Adrenal gland (tissue), 12 donors: Measurements from ENCODE around the gene RTF1. TPM values are rescaled to one million over a fixed set of nuclear protein-coding genes. Genes with fewer than 3 reads are reported as not detected.

Experiments
- DNase-seq, 7 donors: peaks; one replicate each; pipeline ENCODE4 v3.0.0-alpha.2; 2019 to 2020
- H3K27ac ChIP-seq, 5 donors: fragments of 200-600 bp; sonication (generic) in 4 of 5; 1 replicate in 3 of 5; 2 replicates in 2 of 5; pipeline versions ENCODE4 v1.5.1 to v1.8.0; 2016 to 2020; ENCODE audit warnings: mild to moderate bottlenecking in 1 of 5
- H3K27me3 ChIP-seq: fragments of 200-600 bp; 2 replicates; pipeline ENCODE4 v1.8.0; 2021
- H3K36me3 ChIP-seq, 2 donors: fragments of 200-600 bp; replicated peaks in 1 of 2; 1 replicate in 1 of 2; 2 replicates in 1 of 2; pipeline versions ENCODE4 v1.5.1 to v1.8.0; 2018 to 2022
- H3K4me1 ChIP-seq, 2 donors: fragments of 200-600 bp; replicated peaks in 1 of 2; 1 replicate in 1 of 2; 2 replicates in 1 of 2; pipeline versions ENCODE4 v1.5.1 to v1.8.0; 2018 to 2021
- H3K4me3 ChIP-seq, 4 donors: fragments of 200-600 bp; sonication (generic) in 3 of 4; one replicate each; pipeline ENCODE4 v1.5.1; 2016 to 2018
- H3K9me3 ChIP-seq, 3 donors: fragments of 200-600 bp; sonication (generic) in 1 of 3; replicated peaks in 1 of 3; 1 replicate in 2 of 3; 2 replicates in 1 of 3; pipeline versions ENCODE4 v1.5.1 to v1.8.0; 2016 to 2021
- POLR2A ChIP-seq, 2 donors: fragments of 450-650 bp; IDR thresholded peaks; one replicate each; pipeline ENCODE4 v1.6.1; 2017; ENCODE audit warnings: antibody characterized with exemption in 2 of 2, mild to moderate bottlenecking in 2 of 2, moderate library complexity in 1 of 2
- WGBS, 4 donors: extraction: QIAGEN DNeasy Blood & Tissue Kit in 2 of 4; methylation state at CpG; one replicate each; pipeline versions ENCODE4 v1.1.5 to v1.1.7; 2013 to 2017; 5-methylcytosine and 5-hydroxymethylcytosine counted together
- intact Hi-C, 2 donors: fragments of 100-400 bp; cut with DNase I; formaldehyde crosslinking; loops; one replicate each; pipeline versions ENCODE4 v1.14.1 to v1.15.0; 2022 to 2023
- polyA plus RNA-seq, 3 donors: library from polyadenylated mRNA; stranded (reverse); fragments of 200-250 nt in 2 of 3; fragments of 350-450 nt in 1 of 3; fragmentation: Illumina TruSeq in 1 of 3; extraction: RNeasy Lipid Tissue Mini Kit (QIAGEN cat#74804) in 1 of 3; gene quantifications; one replicate each; pipeline ENCODE4 v1.2.3, GENCODE V29; 2013 to 2014
- total RNA-seq, 9 donors: library from RNA; depleted of rRNA in 4 of 9; stranded (reverse); fragments of >200 nt in 4 of 9; fragments of 120-200 nt in 1 of 9; fragmentation: NEBNext Ultra II Directional in 1 of 9; extraction: Animal tissue kit (Norgen Biotek cat#: 25700) in 1 of 9; gene quantifications; one replicate each; pipeline versions ENCODE4 v1.1.0 to v1.2.4, GENCODE V29; 2013 to 2023
- TF ChIP-seq, protein P1 (sequence below), 6 experiments: fragments of 450-650 bp in 4 of 6; fragments of 200-600 bp in 2 of 6; sonication (generic) in 1 of 6; IDR thresholded peaks; 1 replicate in 5 of 6; 2 replicates in 1 of 6; pipeline versions ENCODE4 v1.5.1 to v1.8.0; 2016 to 2021; ENCODE audit warnings: antibody characterized with exemption in 6 of 6, mild to moderate bottlenecking in 2 of 6, moderate library complexity in 1 of 6
- donor health status: healthy with polysubstance abuse.
- donor health status: Bipolar disorder and iron deficiency.
- donor health status: DM: yes; HTN: yes; CAD: no.
- donor health status: DM: no; HTN: no; CAD: no.
- donor health status: DM: no; HTN: no; CAD: no.
- donor health status: DM: yes; HTN: yes; CAD: no.

RTF1 gene
- total and polyA plus RNA-seq, 12 donors = 24.0 to 53.7 (median 39.2) TPM

DNA sequence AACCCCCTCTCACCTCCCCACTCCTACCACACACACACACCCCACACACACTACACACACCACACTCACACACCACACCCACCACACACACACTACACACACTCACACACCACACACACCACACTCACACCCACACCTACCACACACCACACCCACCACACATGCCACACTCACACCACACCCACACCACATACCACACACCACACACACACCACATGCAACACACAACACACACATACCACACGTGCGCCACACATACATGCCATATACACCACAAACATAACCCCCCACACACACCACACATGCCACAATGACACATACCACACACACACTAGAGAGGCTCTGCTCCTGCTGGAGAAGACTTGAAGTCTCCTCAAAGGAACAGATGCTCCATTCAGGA, 70.9 kb downstream of the RTF1 start:
- H3K27ac ChIP-seq = peak overlapping the region in 1 of 5 donors; percentile 16
- DNase-seq = no peak
- no peaks in the 10 kb centered on the region for H3K36me3 ChIP-seq
- H3K9me3 ChIP-seq = no peaks in the 10 kb centered on the region
- TF ChIP-seq, protein P1, sequence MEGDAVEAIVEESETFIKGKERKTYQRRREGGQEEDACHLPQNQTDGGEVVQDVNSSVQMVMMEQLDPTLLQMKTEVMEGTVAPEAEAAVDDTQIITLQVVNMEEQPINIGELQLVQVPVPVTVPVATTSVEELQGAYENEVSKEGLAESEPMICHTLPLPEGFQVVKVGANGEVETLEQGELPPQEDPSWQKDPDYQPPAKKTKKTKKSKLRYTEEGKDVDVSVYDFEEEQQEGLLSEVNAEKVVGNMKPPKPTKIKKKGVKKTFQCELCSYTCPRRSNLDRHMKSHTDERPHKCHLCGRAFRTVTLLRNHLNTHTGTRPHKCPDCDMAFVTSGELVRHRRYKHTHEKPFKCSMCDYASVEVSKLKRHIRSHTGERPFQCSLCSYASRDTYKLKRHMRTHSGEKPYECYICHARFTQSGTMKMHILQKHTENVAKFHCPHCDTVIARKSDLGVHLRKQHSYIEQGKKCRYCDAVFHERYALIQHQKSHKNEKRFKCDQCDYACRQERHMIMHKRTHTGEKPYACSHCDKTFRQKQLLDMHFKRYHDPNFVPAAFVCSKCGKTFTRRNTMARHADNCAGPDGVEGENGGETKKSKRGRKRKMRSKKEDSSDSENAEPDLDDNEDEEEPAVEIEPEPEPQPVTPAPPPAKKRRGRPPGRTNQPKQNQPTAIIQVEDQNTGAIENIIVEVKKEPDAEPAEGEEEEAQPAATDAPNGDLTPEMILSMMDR (IDR thresholded peaks at IDR 0.05) = no peak
- 85 to 92% (median 90%) methylated on average over 2 of the region's 2 CpGs for WGBS, 4 donors
- H3K4me3 ChIP-seq = no peak overlapping the region
- intact Hi-C loops = no loop called here
- H3K4me1 ChIP-seq = peaks cover 6 to 7% of the 10 kb centered on the region in 2 donors
- no peaks in the 10 kb centered on the region for H3K27me3 ChIP-seq

DNA sequence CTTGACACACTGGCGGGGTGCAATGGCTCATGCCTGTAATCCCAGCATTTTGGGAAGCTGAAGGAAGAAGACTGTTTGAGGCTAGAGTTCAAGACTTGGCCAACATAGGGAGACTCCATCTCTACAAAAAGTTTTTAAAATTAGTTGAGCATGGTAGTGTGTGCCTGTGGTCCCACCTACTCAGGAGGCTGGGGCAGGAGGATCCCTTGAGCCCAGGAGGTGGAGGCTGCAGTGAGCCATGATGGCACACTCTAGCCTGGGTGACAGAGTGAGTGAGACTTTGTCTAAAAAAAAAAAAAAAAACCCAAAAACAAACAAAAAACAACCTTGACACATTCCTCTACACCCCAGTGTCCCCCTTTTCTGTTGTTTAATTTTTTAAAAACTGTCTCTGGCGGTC, 72.7 kb downstream of the RTF1 start:
- H3K4me3 ChIP-seq = no peak overlapping the region
- no peaks in the 10 kb centered on the region for H3K36me3 ChIP-seq
- WGBS, 4 donors = 91 to 95% (median 94%) methylated on average over 2 of the region's 2 CpGs
- intact Hi-C loops = no loop called here
- peaks cover 14 to 19% of the 10 kb centered on the region in 2 donors for H3K4me1 ChIP-seq
- H3K9me3 ChIP-seq = no peaks in the 10 kb centered on the region
- DNase-seq = no peak
- TF ChIP-seq POLR2A (IDR thresholded peaks at IDR 0.05) = no peak
- TF ChIP-seq, protein P1 (IDR thresholded peaks at IDR 0.05) = no peak
- no peaks in the 10 kb centered on the region for H3K27me3 ChIP-seq
- no peak overlapping the region for H3K27ac ChIP-seq

DNA sequence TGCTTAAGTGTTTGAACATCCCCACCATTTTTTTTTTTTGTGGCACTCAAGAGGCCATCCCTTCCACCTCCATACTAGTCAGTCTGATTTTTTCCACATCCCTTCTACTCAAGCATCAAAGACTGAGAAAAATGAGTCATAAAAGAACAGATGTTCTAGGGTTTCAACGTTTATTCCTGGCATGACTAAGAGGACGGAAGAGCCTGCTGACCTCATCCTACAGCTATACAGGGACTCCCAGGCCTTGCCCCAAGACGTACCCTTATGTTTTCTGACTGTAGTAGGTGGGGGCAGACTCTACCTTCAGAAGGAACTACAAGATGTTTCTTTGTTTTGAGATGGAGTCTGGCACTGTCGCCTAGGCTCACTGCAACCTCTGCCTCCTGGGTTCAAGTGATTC, 73.5 kb downstream of the RTF1 start:
- H3K9me3 ChIP-seq = no peaks in the 10 kb centered on the region
- H3K36me3 ChIP-seq = no peaks in the 10 kb centered on the region
- peaks cover 18 to 26% of the 10 kb centered on the region in 2 donors for H3K4me1 ChIP-seq
- TF ChIP-seq, protein P1 (IDR thresholded peaks at IDR 0.05) = no peak
- 34 to 50% (median 46%) methylated on average over 4 of the region's 4 CpGs for WGBS, 4 donors
- no peak overlapping the region for H3K27ac ChIP-seq
- intact Hi-C loops = no loop called here
- H3K4me3 ChIP-seq = no peak overlapping the region
- no peaks in the 10 kb centered on the region for H3K27me3 ChIP-seq
- peak in 1 of 7 donors; percentile 42 for DNase-seq

DNA sequence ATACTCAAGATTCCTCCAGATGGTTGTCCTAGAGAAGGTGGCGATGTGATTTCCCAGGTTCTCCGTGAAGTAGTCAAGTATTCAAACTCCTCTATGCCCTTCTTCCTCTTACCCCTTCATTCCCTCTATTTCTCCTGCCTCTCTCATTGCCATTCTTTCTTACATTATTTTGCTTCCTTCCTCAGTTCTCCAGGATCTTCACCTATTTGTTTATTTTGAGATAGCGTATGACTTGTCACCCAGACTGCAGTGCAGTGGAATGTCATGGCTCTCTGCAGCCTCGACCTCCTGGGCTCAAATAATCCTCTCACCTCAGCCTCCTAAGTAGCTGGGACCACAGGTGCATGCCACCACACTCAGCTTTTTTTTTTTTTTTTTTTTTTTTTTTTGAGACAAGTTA, 75.0 kb downstream of the RTF1 start:
- H3K4me1 ChIP-seq = peaks cover 18 to 31% of the 10 kb centered on the region in 2 donors
- no peak overlapping the region for H3K27ac ChIP-seq
- H3K9me3 ChIP-seq = no peaks in the 10 kb centered on the region
- no peaks in the 10 kb centered on the region for H3K27me3 ChIP-seq
- TF ChIP-seq POLR2A (IDR thresholded peaks at IDR 0.05) = no peak
- TF ChIP-seq, protein P1 (IDR thresholded peaks at IDR 0.05) = no peak
- intact Hi-C loops = no loop called here
- 87 to 93% (median 89%) methylated on average over 4 of the region's 4 CpGs for WGBS, 4 donors
- no peak overlapping the region for H3K4me3 ChIP-seq
- H3K36me3 ChIP-seq = no peaks in the 10 kb centered on the region
- DNase-seq = no peak
